ENCODE measurements around the gene TXNDC2. TPM values are rescaled to one million over a fixed set of nuclear protein-coding genes. Genes with fewer than 3 reads are reported as not detected.

Gene TXNDC2
- total RNA-seq, 1 donor from 2014 or later = not detected

DNA sequence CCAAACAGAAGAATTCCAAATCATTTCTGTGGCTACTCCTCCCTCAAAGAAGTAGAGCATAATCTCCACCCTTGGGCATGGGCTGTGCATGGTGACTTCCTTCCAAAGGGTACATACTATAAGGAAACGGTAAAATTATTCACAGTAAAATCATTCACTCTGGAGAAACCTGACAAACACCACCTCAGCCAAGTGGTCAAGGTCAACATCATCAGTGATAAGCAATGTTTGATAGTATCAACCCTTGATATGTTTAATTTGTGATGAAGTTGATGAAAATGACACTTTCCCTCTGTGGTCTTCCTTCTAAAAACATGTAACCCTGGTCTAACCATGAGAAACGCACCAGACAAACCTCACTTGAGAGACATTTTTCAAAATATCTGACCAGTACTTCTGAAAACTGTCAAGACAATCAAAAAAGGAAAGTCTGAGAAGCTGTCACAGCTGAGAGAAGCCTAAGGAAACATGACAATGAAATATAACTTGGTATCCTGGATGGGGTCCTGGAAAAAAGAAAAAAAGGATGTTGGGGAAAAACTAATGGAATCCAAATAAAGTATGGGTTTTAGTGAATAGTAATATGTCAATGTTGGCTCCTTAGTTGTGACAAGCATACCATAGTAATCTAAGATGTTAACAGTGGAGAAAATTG is 9.4 kb upstream of the TXNDC2 start:
- Histone ChIP-seq H3F3A (ENCODE audit: low read depth) (peaks cover 8% of the 10 kb centered on the region), H2AFZ (replicated peaks) (no peak overlapping the region), H3K27ac (no peak overlapping the region), H3K4me1 (peaks cover 17% of the 10 kb centered on the region), H4K20me1 (ENCODE audit: low read depth) (no peaks in the 10 kb centered on the region), H3K4me3 (no peak overlapping the region), H3K27me3 (no peaks in the 10 kb centered on the region), H3K36me3 (no peaks in the 10 kb centered on the region), H3K9me3 (ENCODE audit: low read depth) (no peaks in the 10 kb centered on the region), H3K4me2 (no peak overlapping the region), H3K79me2 (ENCODE audit: low read depth) (no peaks in the 10 kb centered on the region), H3K9ac (no peak overlapping the region)
- no peak for DNase-seq (ENCODE audit: low spot score)
- no peak for TF ChIP-seq EZH2phosphoT487 (IDR thresholded peaks at IDR 0.05)
- no peak for TF ChIP-seq EZH2 (IDR thresholded peaks at IDR 0.05)
- TF ChIP-seq, protein P1, sequence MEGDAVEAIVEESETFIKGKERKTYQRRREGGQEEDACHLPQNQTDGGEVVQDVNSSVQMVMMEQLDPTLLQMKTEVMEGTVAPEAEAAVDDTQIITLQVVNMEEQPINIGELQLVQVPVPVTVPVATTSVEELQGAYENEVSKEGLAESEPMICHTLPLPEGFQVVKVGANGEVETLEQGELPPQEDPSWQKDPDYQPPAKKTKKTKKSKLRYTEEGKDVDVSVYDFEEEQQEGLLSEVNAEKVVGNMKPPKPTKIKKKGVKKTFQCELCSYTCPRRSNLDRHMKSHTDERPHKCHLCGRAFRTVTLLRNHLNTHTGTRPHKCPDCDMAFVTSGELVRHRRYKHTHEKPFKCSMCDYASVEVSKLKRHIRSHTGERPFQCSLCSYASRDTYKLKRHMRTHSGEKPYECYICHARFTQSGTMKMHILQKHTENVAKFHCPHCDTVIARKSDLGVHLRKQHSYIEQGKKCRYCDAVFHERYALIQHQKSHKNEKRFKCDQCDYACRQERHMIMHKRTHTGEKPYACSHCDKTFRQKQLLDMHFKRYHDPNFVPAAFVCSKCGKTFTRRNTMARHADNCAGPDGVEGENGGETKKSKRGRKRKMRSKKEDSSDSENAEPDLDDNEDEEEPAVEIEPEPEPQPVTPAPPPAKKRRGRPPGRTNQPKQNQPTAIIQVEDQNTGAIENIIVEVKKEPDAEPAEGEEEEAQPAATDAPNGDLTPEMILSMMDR (IDR thresholded peaks at IDR 0.05) = no peak
- Mint-ChIP-seq H3K4me1 (peaks cover 15% of the 10 kb centered on the region), H3K4me3 (no peak overlapping the region), H3K36me3 (no peaks in the 10 kb centered on the region), H3K27me3 (ENCODE audit: insufficient read depth, low read depth) (peaks cover 2% of the 10 kb centered on the region), H3K27ac (no peak overlapping the region), H3K9me3 (no peaks in the 10 kb centered on the region)

DNA sequence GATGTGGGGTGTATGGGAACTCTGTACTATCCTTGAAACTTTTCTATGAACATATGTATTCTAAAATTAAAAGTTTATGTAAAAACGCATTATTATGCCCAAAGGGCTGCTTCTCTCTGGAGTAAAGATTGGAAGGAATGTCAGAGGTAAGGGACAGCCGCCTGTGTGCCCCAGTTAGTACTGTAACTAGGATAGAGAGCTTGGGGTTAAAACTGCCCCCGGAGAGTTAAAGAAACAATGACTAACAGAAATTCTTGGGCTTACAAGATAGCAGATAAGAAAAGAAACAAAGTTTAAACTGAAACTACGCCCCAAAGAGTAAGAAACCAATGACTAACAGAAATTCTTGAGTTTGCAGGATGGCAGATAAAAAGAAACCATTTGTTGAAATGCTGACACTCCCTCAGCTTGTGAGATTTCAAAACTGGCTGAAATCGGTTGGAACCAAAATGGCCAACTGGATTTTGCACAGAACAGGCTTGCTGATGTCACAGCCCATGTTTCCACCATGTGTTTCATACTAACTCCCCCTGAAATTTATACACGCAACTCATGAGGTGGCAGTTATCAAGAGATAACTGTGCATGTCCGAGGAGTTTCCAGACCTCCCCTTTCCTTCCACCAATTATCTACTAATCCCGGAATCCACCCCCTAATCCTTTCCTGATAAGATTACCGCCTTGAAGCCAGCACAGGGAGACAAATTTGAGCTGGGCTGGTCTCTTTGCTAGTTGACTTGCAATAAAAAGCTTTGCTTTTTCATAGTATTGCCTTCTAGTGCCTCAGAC is 8.7 kb upstream of the TXNDC2 start:
- Histone ChIP-seq H2AFZ (replicated peaks) (peak overlapping the region; percentile 17), H3K4me2 (peak overlapping the region; percentile 49), H3K9ac (no peak overlapping the region), H3K79me2 (ENCODE audit: low read depth) (no peaks in the 10 kb centered on the region), H3K4me3 (no peak overlapping the region), H3F3A (ENCODE audit: low read depth) (peaks cover 8% of the 10 kb centered on the region), H3K4me1 (peaks cover 17% of the 10 kb centered on the region), H3K36me3 (no peaks in the 10 kb centered on the region), H3K27ac (no peak overlapping the region), H3K27me3 (no peaks in the 10 kb centered on the region), H3K9me3 (ENCODE audit: low read depth) (no peaks in the 10 kb centered on the region), H4K20me1 (ENCODE audit: low read depth) (no peaks in the 10 kb centered on the region)
- H3K4me1 Mint-ChIP-seq = peaks cover 15% of the 10 kb centered on the region
- no peaks in the 10 kb centered on the region for H3K36me3 Mint-ChIP-seq
- DNase-seq (ENCODE audit: low spot score) = peak; percentile 66
- H3K9me3 Mint-ChIP-seq = no peaks in the 10 kb centered on the region
- H3K27ac Mint-ChIP-seq = no peak overlapping the region
- H3K27me3 Mint-ChIP-seq (ENCODE audit: insufficient read depth, low read depth) = peaks cover 2% of the 10 kb centered on the region
- no peak for TF ChIP-seq EZH2phosphoT487 (IDR thresholded peaks at IDR 0.05)
- no peak for TF ChIP-seq EZH2 (IDR thresholded peaks at IDR 0.05)
- TF ChIP-seq, protein P1 (IDR thresholded peaks at IDR 0.05) = no peak
- no peak overlapping the region for H3K4me3 Mint-ChIP-seq

DNA sequence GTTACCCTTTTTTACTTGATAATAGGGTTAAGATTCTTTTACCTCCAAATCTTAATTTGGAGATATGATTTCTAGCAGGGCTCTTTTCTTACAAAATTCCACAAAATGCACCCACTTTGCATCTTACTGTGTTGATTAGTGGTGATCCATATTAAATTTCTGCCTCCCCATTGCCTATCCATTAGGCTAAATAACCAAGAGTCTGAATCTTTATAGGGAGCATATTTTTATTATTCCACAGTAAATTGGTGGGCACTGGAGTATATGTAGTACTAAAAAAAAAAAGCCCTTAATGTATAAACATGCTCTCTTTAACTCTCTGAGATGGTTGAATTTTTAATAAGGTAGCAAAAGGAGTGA is 8.1 kb upstream of the TXNDC2 start:
- H3K4me2 ChIP-seq = peak overlapping the region; percentile 49
- H3K27ac ChIP-seq = no peak overlapping the region
- H3K27me3 ChIP-seq = no peaks in the 10 kb centered on the region
- no peak overlapping the region for H2AFZ ChIP-seq (replicated peaks)
- no peaks in the 10 kb centered on the region for H3K36me3 Mint-ChIP-seq
- DNase-seq (ENCODE audit: low spot score) = no peak
- H3K36me3 ChIP-seq = no peaks in the 10 kb centered on the region
- H3K9me3 Mint-ChIP-seq = no peaks in the 10 kb centered on the region
- H4K20me1 ChIP-seq (ENCODE audit: low read depth) = no peaks in the 10 kb centered on the region
- H3F3A ChIP-seq (ENCODE audit: low read depth) = peaks cover 8% of the 10 kb centered on the region
- no peaks in the 10 kb centered on the region for H3K79me2 ChIP-seq (ENCODE audit: low read depth)
- no peaks in the 10 kb centered on the region for H3K9me3 ChIP-seq (ENCODE audit: low read depth)
- no peak overlapping the region for H3K4me3 Mint-ChIP-seq
- no peak overlapping the region for H3K4me3 ChIP-seq
- peaks cover 17% of the 10 kb centered on the region for H3K4me1 ChIP-seq
- TF ChIP-seq EZH2phosphoT487 (IDR thresholded peaks at IDR 0.05) = no peak
- TF ChIP-seq, protein P1 (IDR thresholded peaks at IDR 0.05) = no peak
- no peak for TF ChIP-seq EZH2 (IDR thresholded peaks at IDR 0.05)
- no peak overlapping the region for H3K27ac Mint-ChIP-seq
- H3K9ac ChIP-seq = no peak overlapping the region
- peaks cover 2% of the 10 kb centered on the region for H3K27me3 Mint-ChIP-seq (ENCODE audit: insufficient read depth, low read depth)
- peaks cover 10% of the 10 kb centered on the region for H3K4me1 Mint-ChIP-seq

All from neural progenitor cell (in vitro differentiated cells).